Brain microvascular endothelial cell (primary cell): ENCODE measurements around the gene HS1BP3.

ENCODE experiments used
- DNase-seq: peaks from one replicate; pipeline ENCODE4 v3.0.0-alpha.2; 2020
- H3K27ac ChIP-seq: fragments of 250-450 bp; sonication (Bioruptor Pico); 2 replicates; pipeline ENCODE4 v1.5.1; 2020; ENCODE audit warnings: mild to moderate bottlenecking, moderate library complexity
- H3K27me3 ChIP-seq: fragments of 250-450 bp; sonication (Bioruptor Pico); replicated peaks from 2 replicates; pipeline ENCODE4 v1.5.1; 2020; ENCODE audit warnings: mild to moderate bottlenecking
- H3K36me3 ChIP-seq: fragments of 250-450 bp; sonication (Bioruptor Pico); replicated peaks from 2 replicates; pipeline ENCODE4 v1.5.1; 2020; ENCODE audit warnings: mild to moderate bottlenecking
- H3K4me3 ChIP-seq: 2 replicates; pipeline ENCODE4 v1.5.1; 2011; ENCODE audit warnings: low read depth, mild to moderate bottlenecking, control low read depth, low read length, moderate library complexity
- in situ Hi-C: cut with HindIII; loops from 2 replicates; pipeline ENCODE4 v1.10.0; 2017; ENCODE audit warnings: low sequenced_read_pairs, low pct_ligation_motif_present
- TF ChIP-seq, protein P1 (sequence below): IDR thresholded peaks from 2 replicates; pipeline ENCODE4 v1.5.1; 2011; ENCODE audit warnings: low read depth, mild to moderate bottlenecking, moderate library complexity, low read length, control low read depth, inconsistent platforms; ENCODE audit errors: missing control alignments

HS1BP3 gene

DNA sequence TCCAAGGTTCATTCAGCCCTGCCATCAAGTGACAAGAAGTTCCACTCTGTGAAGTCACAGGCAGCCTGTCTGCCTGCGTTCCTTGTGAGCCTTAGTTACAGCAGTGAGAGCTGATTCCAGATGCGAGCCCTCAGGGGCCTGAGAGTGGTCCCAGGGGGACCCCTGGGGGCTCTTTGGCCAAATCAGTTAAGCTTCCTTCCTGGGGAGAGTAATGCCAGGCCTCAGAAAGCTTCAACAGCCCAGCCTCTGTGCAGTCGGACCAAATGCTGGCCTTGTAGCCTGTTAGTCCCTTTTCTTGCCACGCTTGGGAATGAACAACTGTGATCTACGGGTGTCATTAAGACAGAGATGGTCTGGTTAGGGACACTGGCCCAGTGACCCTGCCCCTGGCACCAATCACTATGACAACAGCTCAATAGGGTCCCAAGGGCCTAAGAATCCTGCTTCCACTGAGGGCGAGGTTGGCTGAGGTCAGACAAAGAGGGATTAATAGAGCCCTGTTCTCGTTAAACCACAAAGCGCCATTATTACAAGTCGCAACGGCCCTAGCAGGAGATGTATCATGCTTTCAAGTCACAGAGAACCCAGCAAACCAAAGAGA lies 50.9 kb downstream of the HS1BP3 start:
- Histone ChIP-seq H3K27ac (no peak overlapping the region), H3K27me3 (no peaks in the 10 kb centered on the region), H3K4me3 (no peak overlapping the region), H3K36me3 (no peaks in the 10 kb centered on the region)
- DNase-seq = no peak
- TF ChIP-seq, protein P1, sequence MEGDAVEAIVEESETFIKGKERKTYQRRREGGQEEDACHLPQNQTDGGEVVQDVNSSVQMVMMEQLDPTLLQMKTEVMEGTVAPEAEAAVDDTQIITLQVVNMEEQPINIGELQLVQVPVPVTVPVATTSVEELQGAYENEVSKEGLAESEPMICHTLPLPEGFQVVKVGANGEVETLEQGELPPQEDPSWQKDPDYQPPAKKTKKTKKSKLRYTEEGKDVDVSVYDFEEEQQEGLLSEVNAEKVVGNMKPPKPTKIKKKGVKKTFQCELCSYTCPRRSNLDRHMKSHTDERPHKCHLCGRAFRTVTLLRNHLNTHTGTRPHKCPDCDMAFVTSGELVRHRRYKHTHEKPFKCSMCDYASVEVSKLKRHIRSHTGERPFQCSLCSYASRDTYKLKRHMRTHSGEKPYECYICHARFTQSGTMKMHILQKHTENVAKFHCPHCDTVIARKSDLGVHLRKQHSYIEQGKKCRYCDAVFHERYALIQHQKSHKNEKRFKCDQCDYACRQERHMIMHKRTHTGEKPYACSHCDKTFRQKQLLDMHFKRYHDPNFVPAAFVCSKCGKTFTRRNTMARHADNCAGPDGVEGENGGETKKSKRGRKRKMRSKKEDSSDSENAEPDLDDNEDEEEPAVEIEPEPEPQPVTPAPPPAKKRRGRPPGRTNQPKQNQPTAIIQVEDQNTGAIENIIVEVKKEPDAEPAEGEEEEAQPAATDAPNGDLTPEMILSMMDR = no peak
- in situ Hi-C loops = no loop called here

DNA sequence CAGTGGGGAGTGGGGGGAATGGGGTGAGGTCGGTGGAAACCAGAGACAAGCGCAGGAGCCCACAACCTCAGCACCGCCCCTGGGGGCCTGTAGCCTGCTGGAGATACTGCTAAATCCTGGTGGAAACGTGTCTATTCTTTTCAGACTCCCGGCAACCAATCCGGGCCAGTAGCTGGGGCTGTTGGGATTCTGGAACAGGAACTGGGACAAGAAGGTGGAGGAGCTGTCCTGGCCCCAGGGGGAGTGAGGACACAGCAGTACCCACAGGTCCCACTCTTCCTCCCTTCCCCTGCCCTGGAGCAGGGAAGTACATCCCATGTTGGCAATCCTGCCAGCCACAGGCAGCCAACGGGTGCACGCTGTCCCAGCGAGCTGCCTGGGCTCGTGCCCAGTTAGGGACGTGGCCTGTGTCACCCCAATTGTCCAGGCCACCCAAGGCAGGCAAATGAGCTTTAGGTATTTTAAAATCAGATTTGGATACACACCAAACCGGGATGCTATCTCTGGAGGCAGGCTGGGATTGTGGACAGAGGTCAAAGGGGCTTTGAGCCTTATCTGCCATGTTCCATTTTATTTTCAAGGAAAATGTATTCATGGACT lies 51.8 kb downstream of the HS1BP3 start:
- H3K36me3 ChIP-seq = no peaks in the 10 kb centered on the region
- no peak overlapping the region for H3K4me3 ChIP-seq
- no peak for DNase-seq
- in situ Hi-C loops = no loop called here
- TF ChIP-seq, protein P1 = no peak
- H3K27me3 ChIP-seq = no peaks in the 10 kb centered on the region
- H3K27ac ChIP-seq = no peak overlapping the region

DNA sequence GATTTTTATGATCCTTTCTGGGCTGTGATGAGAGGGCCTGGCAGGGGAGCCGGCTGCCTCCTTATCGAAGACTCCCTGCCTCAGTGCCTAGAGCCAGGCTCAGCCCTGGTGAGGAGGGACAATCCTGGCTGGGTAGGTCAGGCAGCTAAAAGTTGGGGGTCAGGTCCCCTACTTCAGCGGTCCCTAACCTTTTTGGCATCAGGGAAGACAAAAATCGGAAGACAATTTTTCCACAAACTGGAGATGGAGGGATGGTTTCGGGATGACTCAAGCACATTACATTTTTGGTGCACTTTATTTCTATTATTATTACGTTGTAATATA lies 53.1 kb downstream of the HS1BP3 start:
- H3K27me3 ChIP-seq = no peaks in the 10 kb centered on the region
- no peak for DNase-seq
- TF ChIP-seq, protein P1 = no peak
- no peak overlapping the region for H3K4me3 ChIP-seq
- peak overlapping the region; percentile 89 for H3K27ac ChIP-seq
- no peaks in the 10 kb centered on the region for H3K36me3 ChIP-seq
- in situ Hi-C loops = no loop called here

DNA sequence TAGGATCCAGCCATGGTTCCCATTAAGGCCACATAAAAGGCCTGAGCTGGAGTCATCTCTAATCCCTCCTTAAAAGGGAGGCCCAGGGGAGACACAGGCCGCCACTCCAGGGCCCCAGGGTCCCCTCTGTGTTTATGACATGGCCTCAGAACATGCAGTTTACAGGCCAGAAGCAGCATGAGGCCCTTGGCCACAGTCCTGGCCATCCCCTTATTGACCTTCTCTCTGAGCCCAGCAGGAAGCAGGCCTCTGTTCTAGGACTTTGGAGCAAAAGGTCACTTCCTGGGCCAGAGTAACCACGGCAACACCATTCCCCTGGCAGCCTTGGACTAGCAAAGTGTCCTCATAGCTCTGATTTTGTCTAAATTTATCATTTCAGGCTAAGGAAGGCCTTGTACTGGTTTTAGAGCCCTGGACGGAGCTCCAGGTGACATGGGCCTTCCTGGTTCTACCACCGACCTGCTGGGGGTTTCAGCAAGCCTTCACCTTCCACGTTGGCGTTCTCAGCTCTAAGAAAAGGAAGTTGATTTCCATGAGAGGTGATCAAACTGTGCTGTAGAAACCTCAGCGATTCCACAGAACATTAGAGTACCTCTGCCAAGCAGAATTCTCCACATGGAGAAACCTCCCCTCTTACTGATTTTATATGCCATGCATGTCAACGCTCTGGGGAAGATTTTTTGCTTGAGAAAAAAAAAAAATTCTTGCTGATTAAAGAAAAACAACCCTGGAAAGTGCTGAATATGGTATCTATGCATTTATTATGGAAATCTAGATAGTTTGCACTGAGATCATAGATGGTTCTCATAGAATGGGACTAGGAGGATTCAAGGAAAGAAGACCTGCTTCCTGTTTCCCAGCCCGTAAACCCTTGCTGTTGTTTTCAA lies 53.7 kb downstream of the HS1BP3 start:
- in situ Hi-C loops = no loop called here
- H3K27me3 ChIP-seq = no peaks in the 10 kb centered on the region
- no peak for DNase-seq

DNA sequence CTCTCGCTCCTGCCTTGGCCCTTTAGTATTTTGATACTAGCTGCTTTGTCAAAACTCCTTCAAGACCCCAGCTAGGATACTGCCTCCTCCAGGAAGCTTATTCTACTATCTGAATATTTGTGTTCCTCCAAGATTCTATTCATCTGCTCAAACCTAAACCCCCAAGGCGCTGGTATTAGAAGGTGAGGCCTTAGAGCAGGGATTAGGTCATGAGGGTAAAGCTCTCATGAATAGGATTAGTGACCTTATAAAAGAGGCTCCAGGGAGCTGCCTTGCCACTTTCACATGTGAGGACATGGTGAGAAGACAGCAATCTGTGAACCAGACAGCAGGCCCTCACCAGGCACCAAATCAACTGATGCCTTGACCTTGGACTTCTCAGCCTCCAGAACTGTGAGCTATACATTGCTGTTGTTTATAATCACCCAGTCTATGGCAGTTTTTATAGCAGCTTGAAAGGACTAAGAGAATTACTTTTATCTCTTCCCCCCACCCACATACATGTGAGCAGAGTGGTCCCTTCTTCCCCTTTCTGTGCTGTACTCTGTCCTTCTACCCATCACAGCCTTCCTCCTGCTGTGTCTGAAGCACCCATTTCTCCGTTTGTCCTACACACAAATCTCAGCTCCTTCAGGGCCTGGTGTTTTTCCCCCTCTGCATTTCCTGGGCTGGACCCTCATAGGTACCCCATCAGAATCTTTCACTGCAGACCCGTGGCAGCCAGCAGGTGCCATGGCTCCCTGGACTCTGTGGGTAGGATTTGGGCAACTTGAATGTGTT lies 54.5 kb downstream of the HS1BP3 start:
- no peak for DNase-seq
- no peaks in the 10 kb centered on the region for H3K27me3 ChIP-seq
- no peaks in the 10 kb centered on the region for H3K36me3 ChIP-seq
- H3K4me3 ChIP-seq = no peak overlapping the region
- TF ChIP-seq, protein P1 = no peak
- peak overlapping the region; percentile 89 for H3K27ac ChIP-seq
- in situ Hi-C loops = no loop called here

More for the DNA sequence above, 53.7 kb downstream of the HS1BP3 start:
- TF ChIP-seq, protein P1 = no peak
- no peak overlapping the region for H3K4me3 ChIP-seq
- H3K27ac ChIP-seq = peak overlapping the region; percentile 89
- H3K36me3 ChIP-seq = no peaks in the 10 kb centered on the region
